GM12892 (cell line): Measurements from ENCODE around the gene SLC26A6.

Experiments
- DNase-seq: peaks from one replicate; pipeline ENCODE4 v3.0.0; 2011; ENCODE audit not compliant: insufficient read length
- FAIRE-seq: peaks from 2 replicates; lab custom pipeline; 2011; peaks lifted over from hg19 to GRCh38; lab: Jason Lieb, UNC
- POLR2A ChIP-seq: IDR thresholded peaks from 2 replicates; pipeline ENCODE4 v1.6.1; 2011; ENCODE audit warnings: low read depth, low read length, control low read depth
- POLR2AphosphoS5 ChIP-seq: IDR thresholded peaks from 2 replicates; pipeline ENCODE4 v1.6.1; 2011; ENCODE audit warnings: low read depth, low read length, control low read depth
- TAF1 ChIP-seq: IDR thresholded peaks from 2 replicates; pipeline ENCODE4 v1.6.1; 2011; ENCODE audit warnings: low read depth, mild to moderate bottlenecking, control low read depth, low read length, borderline replicate concordance

SLC26A6 gene

DNA sequence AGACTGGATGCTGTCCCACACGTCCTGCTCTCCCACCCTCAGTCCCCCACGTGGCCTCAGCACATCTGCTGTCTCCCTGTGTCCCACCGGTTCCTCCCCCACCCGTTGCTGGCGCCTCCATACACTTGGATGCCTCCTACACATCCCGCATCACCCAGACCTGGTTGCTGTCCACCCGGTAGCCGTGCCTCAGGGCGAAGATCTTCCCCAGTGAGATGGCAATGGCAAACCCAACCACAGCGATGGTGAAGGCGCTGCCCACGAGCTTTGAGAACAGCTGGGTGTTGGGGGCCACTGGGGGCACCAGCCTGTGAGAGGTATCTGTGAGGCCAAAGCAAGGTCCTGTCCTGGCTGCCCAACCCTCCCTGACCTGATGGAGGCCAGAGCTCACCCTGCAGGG is 4.4 kb downstream of the SLC26A6 start:
- no peak for TF ChIP-seq TAF1
- no peak for TF ChIP-seq POLR2AphosphoS5
- TF ChIP-seq POLR2A = no peak
- no peak for DNase-seq
- FAIRE-seq = no peak

- FAIRE-seq = no peak
- TF ChIP-seq TAF1 (no peak), POLR2AphosphoS5 (no peak), POLR2A (no peak)
- DNase-seq = no peak
These were observed 4.9 kb downstream of the SLC26A6 start for GRCh38 chr3:48630407-48630806.

GRCh38 chr3:48629894-48630293 is 5.4 kb downstream of the SLC26A6 start:
- DNase-seq = no peak
- TF ChIP-seq POLR2A (no peak), POLR2AphosphoS5 (no peak), TAF1 (no peak)
- no peak for FAIRE-seq

DNA sequence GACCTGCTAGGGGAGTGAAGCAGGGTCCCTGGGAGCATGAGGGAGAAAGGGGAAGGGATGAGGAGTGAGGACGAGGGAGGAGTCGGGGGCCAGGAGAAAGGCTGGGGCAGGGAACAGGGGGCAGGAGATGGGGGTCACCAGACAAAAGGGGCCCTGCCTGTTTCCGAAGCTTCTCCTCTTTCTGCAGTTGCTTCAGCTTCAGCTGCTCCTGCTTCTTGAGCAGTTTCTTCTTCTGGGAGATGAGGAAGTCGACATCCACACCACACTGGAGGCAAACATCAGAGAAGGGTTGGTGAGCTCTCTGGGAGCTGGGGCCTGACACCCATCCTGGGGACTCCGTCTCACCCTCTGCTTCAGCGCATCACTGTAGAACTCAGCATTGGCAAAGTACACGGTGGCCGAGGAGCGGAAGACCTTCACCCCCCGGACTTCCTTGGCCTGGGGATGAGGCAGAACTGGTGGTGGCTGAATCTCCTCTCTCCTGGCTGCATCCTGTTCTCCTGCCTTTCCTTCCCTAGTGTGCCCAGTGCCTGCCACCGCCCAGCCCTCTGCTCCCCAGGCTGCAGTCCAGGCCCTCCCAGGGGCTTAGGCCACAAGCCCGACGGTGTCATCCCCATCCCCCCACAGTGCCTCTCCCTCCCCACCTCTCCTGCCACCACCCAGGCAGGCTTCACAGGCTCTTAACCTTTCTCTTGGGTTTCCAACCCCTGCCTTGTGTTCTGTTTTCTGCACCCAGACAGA is 6.8 kb downstream of the SLC26A6 start:
- DNase-seq (no peak), FAIRE-seq (no peak)
- TF ChIP-seq POLR2A (no peak), TAF1 (no peak), POLR2AphosphoS5 (no peak)

DNA sequence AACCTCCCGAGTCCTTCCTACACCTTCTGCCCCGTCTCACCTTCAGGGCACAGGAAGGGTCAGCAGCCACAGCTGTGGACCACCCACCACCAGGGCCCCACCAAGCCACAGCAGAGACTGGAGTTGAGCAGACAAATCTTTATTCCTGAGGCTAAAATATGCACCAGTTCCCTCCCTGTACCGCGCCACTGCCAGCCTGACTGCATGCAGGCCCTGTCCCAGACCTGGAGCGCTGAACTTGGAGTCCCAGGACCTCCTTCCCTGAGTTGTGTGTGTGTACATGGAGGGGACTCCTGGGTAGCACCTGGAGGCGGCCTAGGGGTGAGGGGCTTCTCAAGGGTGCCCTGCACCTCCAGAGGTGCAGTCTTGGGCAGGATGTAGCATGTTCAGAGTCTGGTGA is 9.7 kb downstream of the SLC26A6 start:
- FAIRE-seq = no peak
- no peak for DNase-seq
- TF ChIP-seq POLR2A (no peak), TAF1 (no peak), POLR2AphosphoS5 (no peak)

DNA sequence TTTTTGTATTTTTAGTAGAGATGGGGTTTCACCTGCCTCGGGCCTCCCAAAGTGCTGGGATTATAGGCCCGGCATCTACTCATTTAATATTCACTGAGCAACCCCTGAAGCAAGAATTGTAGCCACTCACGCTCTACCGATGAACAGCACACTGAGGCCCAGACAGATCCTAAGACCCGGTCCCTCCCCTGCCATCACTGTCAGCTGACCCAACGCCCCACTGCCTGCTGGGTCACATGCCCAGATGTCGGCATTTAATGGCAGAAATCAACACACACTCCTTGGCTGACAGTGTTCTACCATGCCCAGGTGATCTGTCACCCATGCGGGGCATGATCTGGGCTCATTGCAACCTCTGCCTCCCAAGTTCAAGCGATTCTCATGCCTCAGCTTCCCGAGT is 10.5 kb downstream of the SLC26A6 start:
- DNase-seq = no peak
- TF ChIP-seq TAF1 (no peak), POLR2AphosphoS5 (no peak), POLR2A (no peak)
- no peak for FAIRE-seq

DNA sequence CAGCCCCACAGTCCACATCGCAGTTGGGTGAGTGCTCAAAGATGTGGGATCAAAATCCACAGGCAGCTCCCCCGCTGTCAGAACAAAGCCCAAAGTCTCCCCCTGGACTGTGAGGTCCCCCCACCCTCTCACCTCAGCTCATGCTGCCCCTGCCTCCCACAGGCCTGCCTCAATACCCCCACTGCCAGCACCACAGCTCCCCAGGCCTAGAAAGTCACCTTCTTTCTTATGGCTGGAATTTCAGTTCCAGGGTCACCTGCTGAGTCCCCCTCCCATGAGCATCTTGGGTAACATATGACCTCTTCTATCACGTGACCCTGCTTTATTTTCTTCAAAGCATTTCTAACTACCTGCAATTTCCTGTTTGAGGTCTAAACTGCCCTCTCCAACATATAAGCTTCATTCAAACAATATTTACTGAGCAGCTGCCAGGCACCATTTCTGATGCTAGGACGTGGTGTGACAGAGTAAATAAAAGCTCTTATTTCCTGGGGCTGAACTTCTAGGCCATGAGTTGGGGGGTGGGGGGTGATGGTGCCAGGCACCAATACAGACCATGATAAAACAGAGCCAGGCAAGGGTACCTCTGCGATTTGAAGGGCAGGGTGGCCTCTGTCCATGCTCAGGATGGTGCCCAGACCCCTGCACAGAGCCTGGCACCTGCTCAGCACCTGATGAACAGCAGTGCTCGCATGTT is 11.3 kb downstream of the SLC26A6 start:
- no peak for DNase-seq
- TF ChIP-seq POLR2A (no peak), TAF1 (no peak), POLR2AphosphoS5 (no peak)
- FAIRE-seq = no peak

DNA sequence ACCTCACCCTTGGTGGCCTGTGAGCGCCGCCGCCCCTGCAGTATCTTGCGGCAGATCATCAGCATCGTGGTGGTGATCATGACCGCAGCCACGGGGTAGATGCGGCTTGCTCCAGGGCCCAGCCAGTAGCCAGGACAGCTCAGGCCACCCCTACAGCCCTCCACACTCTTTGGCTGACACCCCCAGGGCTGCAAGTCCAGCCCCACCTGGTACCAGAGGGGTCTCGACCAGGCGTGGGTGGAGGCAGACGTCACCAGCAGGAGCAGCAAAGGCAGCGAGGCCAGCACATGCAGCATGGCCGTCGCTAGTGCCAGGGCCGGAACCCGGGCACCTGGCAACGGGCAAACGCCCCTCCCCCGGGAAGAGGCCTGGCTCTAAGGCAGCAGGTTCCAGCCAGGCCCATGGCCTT is 13.8 kb downstream of the SLC26A6 start, which contains the start of gene TMEM89:
TSS of gene TMEM89 (minus strand) at position 309 of the 409 bp plus-strand sequence. CDS start at position 296, 13 bp downstream.
- DNase-seq = no peak
- TF ChIP-seq TAF1 (no peak), POLR2A (no peak), POLR2AphosphoS5 (no peak)
- FAIRE-seq = no peak

DNA sequence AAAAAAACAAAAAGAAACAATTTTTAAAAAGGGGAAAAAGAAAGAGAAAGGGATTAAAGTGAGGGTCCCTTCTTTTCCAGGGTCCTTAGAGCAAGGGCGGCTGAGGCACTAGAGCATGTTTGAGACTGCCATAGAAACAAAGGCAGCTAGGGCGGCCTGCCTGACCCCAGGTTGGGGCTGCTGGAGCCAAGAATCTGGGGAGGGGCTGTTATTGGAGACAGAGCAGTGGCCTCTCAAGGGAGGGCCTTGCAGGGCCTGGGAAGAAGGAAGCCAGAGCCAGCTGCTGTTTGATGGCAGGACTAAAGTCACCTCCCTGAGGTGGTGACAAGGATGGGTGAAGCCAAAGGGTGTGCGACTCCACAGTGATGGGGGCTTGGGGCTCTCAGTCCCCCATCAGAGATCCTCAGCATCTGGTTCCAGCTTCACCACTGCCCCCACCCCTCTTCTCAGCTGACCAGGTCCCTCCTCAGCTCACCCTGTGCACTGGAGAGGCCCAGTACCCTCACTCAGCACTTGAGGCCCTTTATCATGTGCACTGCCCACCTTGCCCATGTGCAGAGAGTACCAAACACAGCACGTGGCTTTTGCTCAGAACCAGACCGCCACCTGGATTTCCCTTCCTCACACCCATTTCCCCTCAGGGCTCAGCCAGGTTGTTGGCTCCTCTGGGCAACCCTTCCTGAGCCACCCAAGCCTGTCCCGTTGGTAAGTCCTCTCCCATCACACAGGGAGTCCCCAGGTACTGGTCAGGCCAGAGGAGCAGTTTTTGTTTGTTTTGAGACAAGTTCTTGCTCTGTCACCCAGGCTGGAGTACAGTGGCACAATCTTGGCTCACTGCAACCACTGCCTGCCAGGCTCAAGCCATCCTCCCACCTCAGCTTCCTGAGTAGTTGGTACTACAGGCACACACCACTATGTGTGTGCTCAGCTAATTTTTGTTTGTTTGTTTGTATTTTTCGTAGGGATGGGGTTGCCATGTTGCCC is 15.4 kb downstream of the SLC26A6 start:
- FAIRE-seq = no peak
- TF ChIP-seq POLR2A = no peak
- no peak for TF ChIP-seq POLR2AphosphoS5
- no peak for TF ChIP-seq TAF1
- DNase-seq = no peak

DNA sequence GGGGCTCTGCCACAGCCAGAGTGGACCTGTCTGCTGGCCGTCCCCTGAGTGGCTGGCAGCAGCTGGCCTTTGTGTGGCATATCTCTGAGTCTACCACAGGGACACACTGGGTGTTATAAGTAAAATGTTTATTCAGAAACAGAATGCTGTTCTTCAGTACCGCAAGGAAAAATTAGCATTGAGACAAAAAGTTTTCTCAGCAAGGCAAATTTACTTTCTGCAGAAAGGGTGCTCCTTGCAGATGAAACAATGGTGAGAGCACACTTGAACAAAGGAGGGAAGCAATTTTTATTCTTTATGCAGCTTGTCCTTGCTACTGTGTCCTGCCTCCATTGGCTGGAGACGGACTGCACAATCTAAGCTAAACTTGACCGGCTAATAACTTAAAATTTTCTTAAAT is 17.7 kb downstream of the SLC26A6 start:
- no peak for FAIRE-seq
- TF ChIP-seq POLR2AphosphoS5 (no peak), POLR2A (no peak), TAF1 (no peak)
- DNase-seq = no peak

DNA sequence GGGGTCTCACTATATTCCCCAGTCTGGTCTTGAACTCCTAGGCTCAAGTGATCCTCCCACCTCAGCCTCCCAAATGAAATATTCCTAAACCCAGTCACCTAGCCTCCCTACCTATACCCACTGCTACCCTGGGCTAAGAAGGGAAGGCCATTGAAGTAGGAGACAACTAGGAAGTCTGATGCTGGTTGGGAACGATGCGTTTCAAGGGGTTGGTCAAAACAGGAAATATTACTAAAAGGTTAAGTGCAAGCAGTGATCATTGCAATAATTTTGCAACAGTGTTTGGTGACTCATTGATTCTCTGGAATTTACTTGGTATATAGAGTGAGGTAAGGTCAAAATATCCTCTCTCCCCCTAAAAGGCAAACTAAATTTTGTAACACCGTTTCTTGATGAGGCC is 21.2 kb downstream of the SLC26A6 start:
- TF ChIP-seq POLR2A = no peak
- no peak for TF ChIP-seq TAF1
- no peak for TF ChIP-seq POLR2AphosphoS5
- DNase-seq = no peak

More for the DNA sequence above, 21.2 kb downstream of the SLC26A6 start:
- no peak for FAIRE-seq
